Neural progenitor cell (in vitro differentiated cells): Measurements from ENCODE around the gene KLF11. TPM values are rescaled to one million over a fixed set of nuclear protein-coding genes. Genes with fewer than 3 reads are reported as not detected.

Experiments used
- DNase-seq: peaks from one replicate; pipeline ENCODE4 v3.0.0-alpha.2; 2016; ENCODE audit warnings: low spot score
- H2AFZ ChIP-seq: fragments of 200-600 bp; sonication (generic); replicated peaks from 2 replicates; pipeline ENCODE4 v1.6.1; 2016; ENCODE audit warnings: antibody characterized with exemption
- H3F3A ChIP-seq: fragments of 200-600 bp; sonication (generic); 2 replicates; pipeline ENCODE4 v1.6.1; 2016; ENCODE audit warnings: antibody characterized with exemption, low read depth
- H3K27ac ChIP-seq: fragments of 200-600 bp; sonication (generic); 2 replicates; pipeline ENCODE4 v1.5.1; 2016; ENCODE audit warnings: mild to moderate bottlenecking
- H3K27me3 ChIP-seq: fragments of 200-600 bp; sonication (generic); 2 replicates; pipeline ENCODE4 v1.6.1; 2016; ENCODE audit warnings: mild to moderate bottlenecking, moderate library complexity
- H3K36me3 ChIP-seq: fragments of 200-600 bp; sonication (generic); 2 replicates; pipeline ENCODE4 v1.5.1; 2016
- H3K4me1 ChIP-seq: fragments of 200-600 bp; sonication (generic); 2 replicates; pipeline ENCODE4 v1.6.1; 2016; ENCODE audit warnings: mixed run types
- H3K4me2 ChIP-seq: fragments of 200-600 bp; sonication (generic); 2 replicates; pipeline ENCODE4 v1.6.1; 2016
- H3K4me3 ChIP-seq: fragments of 200-600 bp; sonication (generic); 2 replicates; pipeline ENCODE4 v1.5.1; 2016
- H3K79me2 ChIP-seq: fragments of 200-600 bp; sonication (generic); 2 replicates; pipeline ENCODE4 v1.6.1; 2016; ENCODE audit warnings: low read depth
- H3K9ac ChIP-seq: fragments of 200-600 bp; sonication (generic); 2 replicates; pipeline ENCODE4 v1.6.1; 2016
- H3K9me3 ChIP-seq: fragments of 200-600 bp; sonication (generic); 2 replicates; pipeline ENCODE4 v1.5.1; 2016; ENCODE audit warnings: low read depth
- H4K20me1 ChIP-seq: fragments of 200-600 bp; sonication (generic); 2 replicates; pipeline ENCODE4 v1.6.1; 2016; ENCODE audit warnings: low read depth
- H3K27ac Mint-ChIP-seq: 3 replicates; pipeline ENCODE4 v1.8.0; 2021; ENCODE audit warnings: mixed read lengths
- H3K27me3 Mint-ChIP-seq: 2 replicates; pipeline ENCODE4 v1.8.0; 2022; ENCODE audit warnings: low read depth, mild to moderate bottlenecking, inconsistent platforms, moderate library complexity, mixed read lengths; ENCODE audit not compliant: insufficient read depth
- H3K36me3 Mint-ChIP-seq: 3 replicates; pipeline ENCODE4 v1.8.0; 2021; ENCODE audit warnings: mixed read lengths
- H3K4me1 Mint-ChIP-seq: 3 replicates; pipeline ENCODE4 v1.8.0; 2021; ENCODE audit warnings: mixed read lengths
- H3K4me3 Mint-ChIP-seq: 3 replicates; pipeline ENCODE4 v1.8.0; 2021; ENCODE audit warnings: mild to moderate bottlenecking, moderate library complexity, mixed read lengths
- H3K9me3 Mint-ChIP-seq: 3 replicates; pipeline ENCODE4 v1.8.0; 2020; ENCODE audit warnings: mixed read lengths
- EZH2 ChIP-seq: fragments of 200-600 bp; sonication (generic); IDR thresholded peaks from 2 replicates; pipeline ENCODE4 v1.6.1; 2017; ENCODE audit warnings: antibody characterized with exemption, mild to moderate bottlenecking, moderate library complexity
- EZH2phosphoT487 ChIP-seq: fragments of 200-600 bp; sonication (generic); IDR thresholded peaks from 2 replicates; pipeline ENCODE4 v1.6.1; 2017; ENCODE audit warnings: antibody characterized with exemption
- total RNA-seq: library from RNA; depleted of rRNA; stranded (reverse); fragments of >200 nt; gene quantifications from 2 replicates; pipeline ENCODE4 v1.2.3, GENCODE V29; 2015; ENCODE audit warnings: low replicate concordance
- TF ChIP-seq, protein P1 (sequence below): fragments of 200-600 bp; sonication (generic); IDR thresholded peaks from 2 replicates; pipeline ENCODE4 v1.5.1; 2017; ENCODE audit warnings: antibody characterized with exemption, mild to moderate bottlenecking

Gene KLF11
- total RNA-seq, 1 donor from 2014 or later: 9.7 TPM

DNA sequence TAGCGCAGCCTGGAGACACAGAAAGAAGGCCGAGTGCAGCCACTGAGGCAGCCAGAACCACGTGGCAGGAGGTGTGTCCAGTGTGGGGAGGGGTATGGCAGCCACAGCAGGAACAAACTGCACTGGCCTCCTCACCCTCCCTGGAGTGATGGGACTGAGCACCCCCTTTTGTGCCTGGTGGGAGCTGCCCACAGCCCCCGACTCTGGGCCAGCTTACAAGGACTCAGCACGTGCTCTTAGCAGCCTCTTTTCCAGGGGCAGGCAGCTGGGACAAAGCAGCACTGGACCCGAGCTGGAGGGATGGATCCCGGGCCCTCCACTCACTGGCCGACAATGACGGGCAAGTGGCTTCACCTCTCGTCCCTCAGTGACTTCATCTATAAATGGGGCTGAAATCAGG, 5.2 kb upstream of the KLF11 start:
- Histone ChIP-seq H3K79me2 (no peaks in the 10 kb centered on the region), H3K27me3 (peaks cover 29% of the 10 kb centered on the region), H3K4me1 (peaks cover 3% of the 10 kb centered on the region), H2AFZ (no peak overlapping the region), H3K27ac (no peak overlapping the region), H4K20me1 (no peaks in the 10 kb centered on the region), H3K4me3 (no peak overlapping the region), H3K4me2 (no peak overlapping the region), H3F3A (peaks cover 12% of the 10 kb centered on the region), H3K9ac (no peak overlapping the region), H3K9me3 (no peaks in the 10 kb centered on the region), H3K36me3 (no peaks in the 10 kb centered on the region)
- no peak for DNase-seq
- peaks cover 2% of the 10 kb centered on the region for H3K9me3 Mint-ChIP-seq
- no peak overlapping the region for H3K27ac Mint-ChIP-seq
- H3K27me3 Mint-ChIP-seq: peaks cover 20% of the 10 kb centered on the region
- no peaks in the 10 kb centered on the region for H3K36me3 Mint-ChIP-seq
- H3K4me1 Mint-ChIP-seq: peaks cover 33% of the 10 kb centered on the region
- H3K4me3 Mint-ChIP-seq: no peak overlapping the region
- TF ChIP-seq EZH2: no peak
- TF ChIP-seq, protein P1, sequence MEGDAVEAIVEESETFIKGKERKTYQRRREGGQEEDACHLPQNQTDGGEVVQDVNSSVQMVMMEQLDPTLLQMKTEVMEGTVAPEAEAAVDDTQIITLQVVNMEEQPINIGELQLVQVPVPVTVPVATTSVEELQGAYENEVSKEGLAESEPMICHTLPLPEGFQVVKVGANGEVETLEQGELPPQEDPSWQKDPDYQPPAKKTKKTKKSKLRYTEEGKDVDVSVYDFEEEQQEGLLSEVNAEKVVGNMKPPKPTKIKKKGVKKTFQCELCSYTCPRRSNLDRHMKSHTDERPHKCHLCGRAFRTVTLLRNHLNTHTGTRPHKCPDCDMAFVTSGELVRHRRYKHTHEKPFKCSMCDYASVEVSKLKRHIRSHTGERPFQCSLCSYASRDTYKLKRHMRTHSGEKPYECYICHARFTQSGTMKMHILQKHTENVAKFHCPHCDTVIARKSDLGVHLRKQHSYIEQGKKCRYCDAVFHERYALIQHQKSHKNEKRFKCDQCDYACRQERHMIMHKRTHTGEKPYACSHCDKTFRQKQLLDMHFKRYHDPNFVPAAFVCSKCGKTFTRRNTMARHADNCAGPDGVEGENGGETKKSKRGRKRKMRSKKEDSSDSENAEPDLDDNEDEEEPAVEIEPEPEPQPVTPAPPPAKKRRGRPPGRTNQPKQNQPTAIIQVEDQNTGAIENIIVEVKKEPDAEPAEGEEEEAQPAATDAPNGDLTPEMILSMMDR: no peak
- no peak for TF ChIP-seq EZH2phosphoT487

DNA sequence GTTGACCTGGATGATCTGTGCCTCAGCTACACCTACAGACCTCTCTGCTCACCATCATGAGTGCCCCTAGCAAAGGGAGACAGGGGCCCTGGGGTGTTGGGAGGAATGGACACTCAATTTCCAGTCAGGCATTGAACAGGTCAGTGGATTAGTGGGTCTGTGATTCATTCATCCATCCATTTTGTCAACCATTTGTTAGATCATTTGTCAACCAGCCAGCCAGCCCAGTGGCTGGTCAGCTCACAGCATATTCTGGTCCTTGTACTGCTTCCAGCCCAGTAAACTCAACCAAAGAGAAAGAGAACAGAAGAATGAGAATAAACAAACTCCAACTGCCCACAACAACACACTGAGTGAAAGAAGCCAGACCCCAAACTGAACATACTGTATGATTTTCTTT, 4.6 kb upstream of the KLF11 start:
- peaks cover 29% of the 10 kb centered on the region for H3K27me3 ChIP-seq
- H3K9me3 ChIP-seq: no peaks in the 10 kb centered on the region
- no peak for DNase-seq
- no peak overlapping the region for H3K4me3 ChIP-seq
- no peak overlapping the region for H2AFZ ChIP-seq
- no peak overlapping the region for H3K9ac ChIP-seq
- peaks cover 31% of the 10 kb centered on the region for H3K4me1 Mint-ChIP-seq
- H3K4me2 ChIP-seq: no peak overlapping the region
- no peak overlapping the region for H3K27ac Mint-ChIP-seq
- H3K4me3 Mint-ChIP-seq: no peak overlapping the region
- peaks cover 18% of the 10 kb centered on the region for H3K27me3 Mint-ChIP-seq
- H3K79me2 ChIP-seq: no peaks in the 10 kb centered on the region
- peaks cover 3% of the 10 kb centered on the region for H3K4me1 ChIP-seq
- H3K36me3 Mint-ChIP-seq: no peaks in the 10 kb centered on the region
- no peaks in the 10 kb centered on the region for H3K36me3 ChIP-seq
- no peaks in the 10 kb centered on the region for H4K20me1 ChIP-seq
- peaks cover 2% of the 10 kb centered on the region for H3K9me3 Mint-ChIP-seq
- TF ChIP-seq EZH2phosphoT487 (no peak), EZH2 (no peak)
- TF ChIP-seq, protein P1: no peak
- H3F3A ChIP-seq: peaks cover 12% of the 10 kb centered on the region
- H3K27ac ChIP-seq: no peak overlapping the region

DNA sequence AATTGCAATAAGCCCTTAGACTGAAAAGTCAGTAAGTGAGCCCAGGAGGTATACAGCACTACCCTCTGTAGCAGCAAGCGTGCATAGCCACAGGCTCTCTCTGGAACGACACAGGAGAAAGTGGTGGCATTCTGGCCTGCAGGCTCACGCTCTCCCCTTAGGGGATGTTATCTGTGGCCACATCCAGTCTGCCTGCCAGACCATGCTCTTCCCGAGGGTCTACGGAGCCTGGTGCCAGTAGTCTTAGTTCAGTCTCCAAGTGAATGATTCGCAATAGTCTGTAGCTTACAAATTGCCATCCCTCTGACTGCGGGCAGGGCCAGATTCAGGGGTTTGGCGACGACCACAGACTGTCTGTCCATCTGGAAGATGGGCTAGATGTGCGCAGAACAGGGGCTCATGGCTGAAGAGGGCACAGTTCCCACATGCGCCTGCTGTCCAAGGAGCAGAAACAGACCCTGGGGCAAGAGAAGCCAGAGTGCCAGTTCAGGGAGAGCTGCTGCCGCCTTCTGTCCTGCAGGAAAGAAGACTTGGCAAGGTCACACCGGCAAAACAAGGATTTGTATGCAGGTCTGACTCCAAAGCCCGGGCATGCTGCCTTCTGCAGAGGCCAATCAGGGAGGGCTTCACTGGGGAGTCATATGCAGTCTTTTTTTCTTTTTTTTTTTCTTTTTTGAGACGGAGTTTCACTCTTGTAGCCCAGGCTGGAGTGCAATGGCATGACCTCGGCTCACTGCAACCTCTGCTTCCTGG, 3.5 kb upstream of the KLF11 start:
- Histone ChIP-seq H3K9ac (no peak overlapping the region), H3F3A (peaks cover 22% of the 10 kb centered on the region), H3K27ac (no peak overlapping the region), H3K9me3 (peaks cover 5% of the 10 kb centered on the region), H3K36me3 (no peaks in the 10 kb centered on the region), H3K4me1 (peaks cover 3% of the 10 kb centered on the region), H3K27me3 (peaks cover 37% of the 10 kb centered on the region), H3K4me3 (no peak overlapping the region), H3K4me2 (no peak overlapping the region), H4K20me1 (peaks cover 7% of the 10 kb centered on the region), H2AFZ (no peak overlapping the region), H3K79me2 (no peaks in the 10 kb centered on the region)
- Mint-ChIP-seq H3K27ac (no peak overlapping the region), H3K4me3 (no peak overlapping the region), H3K9me3 (peaks cover 2% of the 10 kb centered on the region), H3K4me1 (peaks cover 36% of the 10 kb centered on the region), H3K27me3 (peaks cover 18% of the 10 kb centered on the region), H3K36me3 (no peaks in the 10 kb centered on the region)
- TF ChIP-seq, protein P1: no peak
- TF ChIP-seq EZH2phosphoT487 (no peak), EZH2 (no peak)
- no peak for DNase-seq
